GM19099 (cell line): ENCODE data around the gene FHIT.

Source experiments
- POLR2A ChIP-seq: IDR thresholded peaks from 3 replicates; pipeline ENCODE4 v1.6.1; 2011; ENCODE audit warnings: low read depth; ENCODE audit not compliant: insufficient read length; ENCODE audit errors: extremely low read depth

The FHIT gene

GRCh38 chr3:59717679-59718205 is 1533.5 kb downstream of the FHIT start:
- no peak for TF ChIP-seq POLR2A

- no peak for TF ChIP-seq POLR2A
Observed at GRCh38 chr3:59714066-59714465, 1537.2 kb downstream of the FHIT start.

- no peak for TF ChIP-seq POLR2A
Observed at GRCh38 chr3:59710554-59710953, 1540.7 kb downstream of the FHIT start.

DNA sequence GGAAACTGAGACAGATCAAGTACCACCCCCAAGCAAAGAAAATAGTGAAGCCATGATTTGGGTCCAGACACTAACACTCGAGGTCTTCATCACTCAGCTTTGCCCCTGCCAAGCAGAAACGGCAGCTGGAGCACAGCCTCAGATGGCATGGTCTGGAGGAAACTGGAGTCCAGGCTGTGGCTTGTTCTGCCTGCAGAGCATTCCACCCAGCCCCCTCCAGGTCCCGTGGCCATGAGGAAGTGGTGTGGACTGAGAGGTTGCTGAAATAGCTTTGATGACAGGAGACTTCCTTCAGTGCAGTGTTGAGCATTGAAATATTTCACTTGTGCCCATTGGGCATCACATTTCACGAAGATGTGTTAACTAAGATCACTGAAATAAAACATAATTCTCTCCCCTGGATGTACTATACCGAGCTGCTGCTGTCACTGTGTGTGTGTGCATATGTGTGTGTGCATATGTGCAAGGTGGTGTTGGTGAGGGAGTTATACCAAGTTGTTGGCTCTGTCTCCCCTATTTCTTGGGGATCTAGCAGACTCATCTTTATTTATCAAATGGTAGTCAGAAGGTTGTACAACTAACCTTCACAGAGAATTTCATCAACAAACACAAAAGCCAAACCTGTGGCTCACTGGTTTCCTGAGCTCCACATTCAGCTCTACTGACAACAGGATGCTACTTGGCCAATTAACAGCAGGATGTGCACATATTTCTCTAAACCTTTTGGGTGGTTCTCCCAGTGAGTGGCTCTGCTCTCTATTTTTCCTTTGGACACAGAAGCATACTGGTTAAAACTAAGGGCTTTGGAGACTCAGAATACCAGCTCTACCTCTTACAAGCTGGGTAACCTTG is 1541.3 kb downstream of the FHIT start:
- no peak for TF ChIP-seq POLR2A

GRCh38 chr3:59708202-59708601 is 1543.0 kb downstream of the FHIT start:
- TF ChIP-seq POLR2A = no peak

- no peak for TF ChIP-seq POLR2A
Observed at GRCh38 chr3:59704292-59704691, 1547.0 kb downstream of the FHIT start.

DNA sequence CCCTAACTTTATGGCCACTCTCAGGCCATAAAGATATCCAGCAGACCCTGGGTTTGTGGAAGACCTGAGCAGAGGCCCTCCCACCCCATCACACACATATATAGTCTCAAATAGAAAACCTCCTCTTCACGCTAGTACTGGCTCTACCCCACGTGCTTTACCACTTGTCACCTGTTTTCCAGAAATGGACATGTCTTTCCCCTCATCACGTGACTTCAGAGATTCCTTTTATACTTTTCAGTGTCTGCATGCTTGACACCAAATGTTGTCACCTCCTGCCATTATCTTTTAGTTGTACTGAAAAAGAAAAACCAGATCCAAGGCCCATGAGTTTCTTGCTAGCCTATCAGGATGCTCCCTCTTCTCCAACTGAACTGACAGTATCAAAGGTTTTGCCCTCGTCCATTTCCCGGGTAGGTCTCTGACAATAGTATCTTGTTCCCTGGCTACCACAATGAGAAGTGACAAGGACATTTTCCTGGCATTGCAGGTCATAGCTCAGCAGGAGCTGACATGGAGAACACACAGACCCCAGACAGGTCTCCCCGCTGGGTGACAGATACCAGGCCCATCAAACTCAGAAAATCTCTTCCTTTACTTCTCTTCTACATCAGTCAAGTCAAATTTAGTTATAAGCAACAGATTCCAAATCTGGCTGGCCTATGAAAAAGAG is 1551.5 kb downstream of the FHIT start:
- TF ChIP-seq POLR2A = no peak
